ENCODE results near the gene TIE1. TPM values are rescaled to one million over a fixed set of nuclear protein-coding genes. Genes with fewer than 3 reads are reported as not detected.

TIE1 gene
- total and polyA plus RNA-seq, 2 donors (not counting 1 experiment from before 2014, with no cell fraction given), result 0.02 TPM; not detected in 1

GRCh38 chr1:43334453-43335205 is 33.8 kb downstream of the TIE1 start:
- Histone ChIP-seq H3K4me1 (ENCODE audit: control insufficient read depth, extremely low read depth, insufficient read depth, low read length) (no peaks in the 10 kb centered on the region), H4K20me1 (ENCODE audit: control insufficient read depth, extremely low read depth, insufficient read depth, low read length) (no peaks in the 10 kb centered on the region), H3K4me2 (ENCODE audit: extremely low read depth, insufficient read depth, low read length) (no peak overlapping the region), H3K27ac (ENCODE audit: insufficient read depth, low read length) (no peak overlapping the region), H3K4me3 (replicated peaks in 1 of 4; ENCODE audit: control extremely low read depth in 1 of 4, insufficient read depth in 1 of 4, low read depth in 3 of 4, low read length in 4 of 4) (no peak overlapping the region), H2AFZ (ENCODE audit: low read length) (no peak overlapping the region), H3K36me3 (ENCODE audit: control insufficient read depth, insufficient read depth, low read length) (no peaks in the 10 kb centered on the region), H3K9ac (ENCODE audit: insufficient read depth, low read length) (no peak overlapping the region), H3K27me3 (ENCODE audit: control insufficient read depth, insufficient read depth, low read length) (peaks cover under 1% of the 10 kb centered on the region), H3K79me2 (ENCODE audit: control insufficient read depth, insufficient read depth, low read length) (no peaks in the 10 kb centered on the region), H3K9me3 (ENCODE audit: control insufficient read depth, insufficient read depth, low read depth, low read length) (no peaks in the 10 kb centered on the region)
- no peak for DNase-seq (ENCODE audit: low read depth in 2 of 2)
- TF ChIP-seq CTCF (conservative IDR thresholded peaks at IDR 0.05 in 1 of 2, IDR thresholded peaks at IDR 0.05 in 1 of 2; ENCODE audit: low read depth in 1 of 2, low read length in 2 of 2) (no peak), EZH2 (IDR thresholded peaks at IDR 0.05; ENCODE audit: low read length, missing control alignments) (no peak)

GRCh38 chr1:43337588-43337987 is 36.8 kb downstream of the TIE1 start, which contains the start of gene MPL:
Gene MPL, plus strand, starts transcription at chr1:43337818. Its CDS starts 31 bp downstream, at chr1:43337849.
- no peak within 1 kb of the TSS for H3K4me3 ChIP-seq (replicated peaks in 1 of 4; ENCODE audit: control extremely low read depth in 1 of 4, insufficient read depth in 1 of 4, low read depth in 3 of 4, low read length in 4 of 4)
- H3K4me2 ChIP-seq (ENCODE audit: extremely low read depth, insufficient read depth, low read length), result no peak within 1 kb of the TSS
- DNase-seq (ENCODE audit: low read depth in 2 of 2), result no peak
- peaks cover 10% of the 10 kb centered on the region for H3K27me3 ChIP-seq (ENCODE audit: control insufficient read depth, insufficient read depth, low read length)
- H3K9me3 ChIP-seq (ENCODE audit: control insufficient read depth, insufficient read depth, low read depth, low read length), result no peaks in the 10 kb centered on the region
- no peak within 1 kb of the TSS for H2AFZ ChIP-seq (ENCODE audit: low read length)
- no peak within 1 kb of the TSS for H3K27ac ChIP-seq (ENCODE audit: insufficient read depth, low read length)
- no peak within 1 kb of the TSS for H3K9ac ChIP-seq (ENCODE audit: insufficient read depth, low read length)
- no peaks in the 10 kb centered on the region for H3K79me2 ChIP-seq (ENCODE audit: control insufficient read depth, insufficient read depth, low read length)
- TF ChIP-seq EZH2 (IDR thresholded peaks at IDR 0.05; ENCODE audit: low read length, missing control alignments) (no peak), CTCF (conservative IDR thresholded peaks at IDR 0.05 in 1 of 2, IDR thresholded peaks at IDR 0.05 in 1 of 2; ENCODE audit: low read depth in 1 of 2, low read length in 2 of 2) (no peak)
- no peaks in the 10 kb centered on the region for H4K20me1 ChIP-seq (ENCODE audit: control insufficient read depth, extremely low read depth, insufficient read depth, low read length)
- H3K4me1 ChIP-seq (ENCODE audit: control insufficient read depth, extremely low read depth, insufficient read depth, low read length), result no peaks in the 10 kb centered on the region
- no peaks in the 10 kb centered on the region for H3K36me3 ChIP-seq (ENCODE audit: control insufficient read depth, insufficient read depth, low read length)

- no peaks in the 10 kb centered on the region for H3K4me1 ChIP-seq (ENCODE audit: control insufficient read depth, extremely low read depth, insufficient read depth, low read length)
- H3K4me2 ChIP-seq (ENCODE audit: extremely low read depth, insufficient read depth, low read length), result no peak overlapping the region
- no peak overlapping the region for H3K9ac ChIP-seq (ENCODE audit: insufficient read depth, low read length)
- H2AFZ ChIP-seq (ENCODE audit: low read length), result no peak overlapping the region
- H3K27ac ChIP-seq (ENCODE audit: insufficient read depth, low read length), result no peak overlapping the region
- no peak for DNase-seq (ENCODE audit: low read depth in 2 of 2)
- H3K27me3 ChIP-seq (ENCODE audit: control insufficient read depth, insufficient read depth, low read length), result peaks cover 10% of the 10 kb centered on the region
- no peaks in the 10 kb centered on the region for H3K9me3 ChIP-seq (ENCODE audit: control insufficient read depth, insufficient read depth, low read depth, low read length)
- no peaks in the 10 kb centered on the region for H3K79me2 ChIP-seq (ENCODE audit: control insufficient read depth, insufficient read depth, low read length)
- no peaks in the 10 kb centered on the region for H3K36me3 ChIP-seq (ENCODE audit: control insufficient read depth, insufficient read depth, low read length)
- no peak overlapping the region for H3K4me3 ChIP-seq (replicated peaks in 1 of 4; ENCODE audit: control extremely low read depth in 1 of 4, insufficient read depth in 1 of 4, low read depth in 3 of 4, low read length in 4 of 4)
- TF ChIP-seq CTCF (conservative IDR thresholded peaks at IDR 0.05 in 1 of 2, IDR thresholded peaks at IDR 0.05 in 1 of 2; ENCODE audit: low read depth in 1 of 2, low read length in 2 of 2) (no peak), EZH2 (IDR thresholded peaks at IDR 0.05; ENCODE audit: low read length, missing control alignments) (no peak)
- no peaks in the 10 kb centered on the region for H4K20me1 ChIP-seq (ENCODE audit: control insufficient read depth, extremely low read depth, insufficient read depth, low read length)
Observed at GRCh38 chr1:43338001-43338400, 37.2 kb downstream of the TIE1 start.
